GM13977 (cell line): ENCODE results near the gene BPI.

Source experiments
- DNase-seq: peaks from one replicate; pipeline ENCODE4 v3.0.0; 2012; ENCODE audit warnings: low spot score
- CTCF ChIP-seq: IDR thresholded peaks from 2 replicates; pipeline ENCODE4 v1.5.1; 2012; ENCODE audit warnings: mild to moderate bottlenecking, control low read depth; ENCODE audit not compliant: insufficient read depth; ENCODE audit errors: extremely low read depth, missing control alignments
- in situ Hi-C: fragments of 300-500 bp; cut with MboI; formaldehyde crosslinking; loops from one replicate; pipeline ENCODE4 v1.12.0; 2022; ENCODE audit warnings: low sequenced_read_pairs, low pct_unique_long_range_greater_than_20kb, mixed read lengths, inconsistent platforms; ENCODE audit not compliant: unreplicated experiment

Gene BPI

GRCh38 chr20:38343311-38344106, 39.6 kb downstream of the BPI start:
- in situ Hi-C loops = no loop called here
- no peak for TF ChIP-seq CTCF
- DNase-seq = no peak

- no peak for DNase-seq
- TF ChIP-seq CTCF = no peak
- in situ Hi-C loops = no loop called here
Measured at GRCh38 chr20:38344107-38344701, 40.2 kb downstream of the BPI start.

- in situ Hi-C loops = no loop called here
- DNase-seq = no peak
- no peak for TF ChIP-seq CTCF
Measured at GRCh38 chr20:38345643-38346042, 41.7 kb downstream of the BPI start.

GRCh38 chr20:38346247-38346651, 42.3 kb downstream of the BPI start, which contains the start of gene LBP:
Gene LBP (plus strand): TSS chr20:38346482. CDS start chr20:38346517, 35 bp downstream.
- in situ Hi-C loops = no loop called here
- no peak for DNase-seq
- TF ChIP-seq CTCF = no peak

GRCh38 chr20:38346741-38347140, 42.8 kb downstream of the BPI start:
- in situ Hi-C loops = no loop called here
- no peak for DNase-seq
- no peak for TF ChIP-seq CTCF

GRCh38 chr20:38349856-38350255, 45.9 kb downstream of the BPI start:
- no peak for DNase-seq
- in situ Hi-C loops = no loop called here
- TF ChIP-seq CTCF = no peak
